WI38 (cell line): ENCODE measurements around the gene PHF24.

Source experiments
- H3K4me3 ChIP-seq: 2 replicates; pipeline ENCODE4 v1.5.1; 2011; ENCODE audit warnings: low read depth, mild to moderate bottlenecking, control low read depth, low read length
- CTCF ChIP-seq: IDR thresholded peaks from 2 replicates; pipeline ENCODE4 v1.5.1; 2012; ENCODE audit warnings: low read depth, mild to moderate bottlenecking, control low read depth, low read length

PHF24 gene

GRCh38 chr9:34971146-34971811 lies 13.2 kb downstream of the PHF24 start:
- no peak for TF ChIP-seq CTCF
- H3K4me3 ChIP-seq: no peak overlapping the region

GRCh38 chr9:34974664-34975063 lies 16.6 kb downstream of the PHF24 start:
- TF ChIP-seq CTCF: no peak
- no peak overlapping the region for H3K4me3 ChIP-seq

- no peak for TF ChIP-seq CTCF
- H3K4me3 ChIP-seq: no peak overlapping the region
Measured at GRCh38 chr9:34976441-34976840, 18.4 kb downstream of the PHF24 start.

GRCh38 chr9:34976992-34977391 lies 18.9 kb downstream of the PHF24 start:
- TF ChIP-seq CTCF: no peak
- H3K4me3 ChIP-seq: no peak overlapping the region

- no peak for TF ChIP-seq CTCF
- no peak overlapping the region for H3K4me3 ChIP-seq
Measured at GRCh38 chr9:34980181-34980761, 22.2 kb downstream of the PHF24 start.

GRCh38 chr9:34982361-34982760 lies 24.3 kb downstream of the PHF24 start:
- H3K4me3 ChIP-seq: no peak overlapping the region
- TF ChIP-seq CTCF: no peak

- TF ChIP-seq CTCF: no peak
- no peak overlapping the region for H3K4me3 ChIP-seq
Measured at GRCh38 chr9:34983209-34983608, 25.1 kb downstream of the PHF24 start.
